ENCODE results near the gene ACTN1. TPM values are rescaled to one million over a fixed set of nuclear protein-coding genes. Genes with fewer than 3 reads are reported as not detected.

Gene ACTN1
- total RNA-seq, 1 experiment from 2014 or later, result 148 TPM

DNA sequence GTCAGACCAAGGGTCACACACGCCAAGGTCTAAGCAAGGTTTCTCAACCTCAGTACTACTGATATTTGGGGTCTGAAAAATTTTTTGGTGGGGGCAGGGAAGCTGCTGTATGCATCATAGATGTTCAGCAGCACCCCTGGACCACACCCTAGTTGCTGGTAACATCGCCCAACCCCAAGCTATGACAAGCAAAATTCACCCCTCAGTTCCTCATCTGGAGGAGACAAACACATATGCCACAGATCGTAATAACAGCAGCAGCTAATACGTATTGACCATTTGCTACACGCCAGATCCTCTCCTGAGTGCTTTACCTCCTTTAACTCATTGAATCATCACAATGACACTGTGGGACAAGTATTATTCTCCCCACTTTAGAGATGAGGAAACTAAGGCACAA is 46.4 kb downstream of the ACTN1 start:
- H3K4me1 ChIP-seq (ENCODE audit: insufficient read depth, low read length, poor library complexity, severe bottlenecking), result peaks cover 10% of the 10 kb centered on the region
- no peak overlapping the region for H3K4me3 ChIP-seq (ENCODE audit: low read depth, low read length, poor library complexity, severe bottlenecking)
- H3K27ac ChIP-seq (ENCODE audit: low read depth, low read length, poor library complexity, severe bottlenecking), result no peak overlapping the region
- intact Hi-C loops (cut with micrococcal nuclease; ENCODE audit: unreplicated experiment), result no loop called here
- DNase-seq (ENCODE audit: low spot score), result no peak
- TF ChIP-seq, protein P1, sequence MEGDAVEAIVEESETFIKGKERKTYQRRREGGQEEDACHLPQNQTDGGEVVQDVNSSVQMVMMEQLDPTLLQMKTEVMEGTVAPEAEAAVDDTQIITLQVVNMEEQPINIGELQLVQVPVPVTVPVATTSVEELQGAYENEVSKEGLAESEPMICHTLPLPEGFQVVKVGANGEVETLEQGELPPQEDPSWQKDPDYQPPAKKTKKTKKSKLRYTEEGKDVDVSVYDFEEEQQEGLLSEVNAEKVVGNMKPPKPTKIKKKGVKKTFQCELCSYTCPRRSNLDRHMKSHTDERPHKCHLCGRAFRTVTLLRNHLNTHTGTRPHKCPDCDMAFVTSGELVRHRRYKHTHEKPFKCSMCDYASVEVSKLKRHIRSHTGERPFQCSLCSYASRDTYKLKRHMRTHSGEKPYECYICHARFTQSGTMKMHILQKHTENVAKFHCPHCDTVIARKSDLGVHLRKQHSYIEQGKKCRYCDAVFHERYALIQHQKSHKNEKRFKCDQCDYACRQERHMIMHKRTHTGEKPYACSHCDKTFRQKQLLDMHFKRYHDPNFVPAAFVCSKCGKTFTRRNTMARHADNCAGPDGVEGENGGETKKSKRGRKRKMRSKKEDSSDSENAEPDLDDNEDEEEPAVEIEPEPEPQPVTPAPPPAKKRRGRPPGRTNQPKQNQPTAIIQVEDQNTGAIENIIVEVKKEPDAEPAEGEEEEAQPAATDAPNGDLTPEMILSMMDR (conservative IDR thresholded peaks at IDR 0.05; ENCODE audit: low read depth, low read length), result no peak
- TF ChIP-seq EZH2 (IDR thresholded peaks at IDR 0.05; ENCODE audit: borderline replicate concordance, low read depth, low read length, poor library complexity, severe bottlenecking), result no peak
- no peaks in the 10 kb centered on the region for H3K36me3 ChIP-seq (ENCODE audit: insufficient read depth, low read length, poor library complexity, severe bottlenecking)
- CTCF ChIA-PET, result no interaction called here
- H3K27me3 ChIP-seq (replicated peaks; ENCODE audit: insufficient read depth, low read depth, low read length, poor library complexity), result no peaks in the 10 kb centered on the region
- H3K9me3 ChIP-seq (ENCODE audit: low read depth, low read length, poor library complexity, severe bottlenecking), result no peaks in the 10 kb centered on the region
- no TSS peak for BruUV-seq (replicated peaks)
- POLR2A ChIA-PET (ENCODE audit: low non-redundant PET), result no interaction called here

- ChIA-PET CTCF (no interaction called here), POLR2A (ENCODE audit: low non-redundant PET) (no interaction called here)
- BruUV-seq (replicated peaks), result no TSS peak
- DNase-seq (ENCODE audit: low spot score), result no peak
- Histone ChIP-seq H3K4me3 (ENCODE audit: low read depth, low read length, poor library complexity, severe bottlenecking) (no peak overlapping the region), H3K27me3 (replicated peaks; ENCODE audit: insufficient read depth, low read depth, low read length, poor library complexity) (no peaks in the 10 kb centered on the region), H3K4me1 (ENCODE audit: insufficient read depth, low read length, poor library complexity, severe bottlenecking) (peaks cover 6% of the 10 kb centered on the region), H3K9me3 (ENCODE audit: low read depth, low read length, poor library complexity, severe bottlenecking) (no peaks in the 10 kb centered on the region), H3K36me3 (ENCODE audit: insufficient read depth, low read length, poor library complexity, severe bottlenecking) (no peaks in the 10 kb centered on the region), H3K27ac (ENCODE audit: low read depth, low read length, poor library complexity, severe bottlenecking) (no peak overlapping the region)
- TF ChIP-seq, protein P1 (conservative IDR thresholded peaks at IDR 0.05; ENCODE audit: low read depth, low read length), result no peak
- TF ChIP-seq EZH2 (IDR thresholded peaks at IDR 0.05; ENCODE audit: borderline replicate concordance, low read depth, low read length, poor library complexity, severe bottlenecking), result no peak
- intact Hi-C loops (cut with micrococcal nuclease; ENCODE audit: unreplicated experiment), result no loop called here
These were observed 46.9 kb downstream of the ACTN1 start for GRCh38 chr14:68932231-68932630.

DNA sequence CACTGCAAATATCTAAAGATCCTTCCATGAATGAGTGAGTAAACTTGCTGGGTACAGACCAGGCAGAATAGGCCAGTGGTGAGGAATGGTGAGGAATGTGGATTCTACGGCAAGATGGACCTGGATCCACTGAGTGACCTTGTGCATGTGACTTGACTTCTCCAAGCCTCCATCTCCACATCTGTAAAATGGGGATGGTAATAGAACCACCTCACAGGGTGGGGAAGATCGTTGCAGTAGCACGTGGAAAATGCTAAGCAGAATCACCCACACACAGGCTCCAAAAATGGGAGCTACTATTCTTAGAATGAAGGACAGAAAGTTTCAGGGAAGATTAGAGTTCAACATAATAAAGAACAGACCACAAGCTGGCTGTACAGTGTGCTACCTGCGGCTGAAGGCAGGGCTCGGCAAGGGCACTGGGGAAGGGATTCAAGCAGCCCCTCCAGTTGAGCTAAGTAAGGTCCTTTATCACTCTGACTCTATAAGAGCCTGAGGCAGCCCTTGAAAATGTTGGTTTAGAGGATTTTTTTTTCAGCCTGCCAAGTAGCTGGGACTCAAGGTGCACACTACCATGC is 47.5 kb downstream of the ACTN1 start:
- Histone ChIP-seq H3K9me3 (ENCODE audit: low read depth, low read length, poor library complexity, severe bottlenecking) (no peaks in the 10 kb centered on the region), H3K4me1 (ENCODE audit: insufficient read depth, low read length, poor library complexity, severe bottlenecking) (no peaks in the 10 kb centered on the region), H3K4me3 (ENCODE audit: low read depth, low read length, poor library complexity, severe bottlenecking) (no peak overlapping the region), H3K27ac (ENCODE audit: low read depth, low read length, poor library complexity, severe bottlenecking) (no peak overlapping the region), H3K27me3 (replicated peaks; ENCODE audit: insufficient read depth, low read depth, low read length, poor library complexity) (no peaks in the 10 kb centered on the region), H3K36me3 (ENCODE audit: insufficient read depth, low read length, poor library complexity, severe bottlenecking) (no peaks in the 10 kb centered on the region)
- ChIA-PET POLR2A (ENCODE audit: low non-redundant PET) (no interaction called here), CTCF (no interaction called here)
- intact Hi-C loops (cut with micrococcal nuclease; ENCODE audit: unreplicated experiment), result no loop called here
- TF ChIP-seq, protein P1 (conservative IDR thresholded peaks at IDR 0.05; ENCODE audit: low read depth, low read length), result no peak
- no peak for TF ChIP-seq EZH2 (IDR thresholded peaks at IDR 0.05; ENCODE audit: borderline replicate concordance, low read depth, low read length, poor library complexity, severe bottlenecking)
- BruUV-seq (replicated peaks), result no TSS peak
- DNase-seq (ENCODE audit: low spot score), result no peak
